NT2/D1 (cell line): ENCODE data around the gene ASCL2.

Source experiments
- DNase-seq: peaks from one replicate; pipeline ENCODE4 v3.0.0-alpha.2; 2011; ENCODE audit warnings: low read depth, low spot score
- H3K27me3 ChIP-seq: 2 replicates; pipeline ENCODE4 v1.6.0; 2011; ENCODE audit warnings: mild to moderate bottlenecking; ENCODE audit not compliant: insufficient read length, insufficient read depth
- H3K36me3 ChIP-seq: 2 replicates; pipeline ENCODE4 v1.6.1; 2011; ENCODE audit warnings: mild to moderate bottlenecking, low read length, mixed read lengths; ENCODE audit not compliant: insufficient read depth, insufficient read length
- H3K4me1 ChIP-seq: 2 replicates; pipeline ENCODE4 v1.5.1; 2011; ENCODE audit not compliant: insufficient read depth, insufficient read length
- H3K4me3 ChIP-seq: 2 replicates; pipeline ENCODE4 v1.5.1; 2011; ENCODE audit warnings: low read depth; ENCODE audit not compliant: insufficient read length
- H3K9ac ChIP-seq: 2 replicates; pipeline ENCODE4 v1.6.0; 2011; ENCODE audit warnings: low read depth; ENCODE audit not compliant: insufficient read length
- H3K9me3 ChIP-seq: 2 replicates; pipeline ENCODE4 v1.5.1; 2011; ENCODE audit warnings: mild to moderate bottlenecking, low read length; ENCODE audit not compliant: insufficient read depth
- SUZ12 ChIP-seq: IDR thresholded peaks from 2 replicates; pipeline ENCODE4 v1.6.1; 2011; ENCODE audit not compliant: insufficient read length, insufficient read depth; ENCODE audit errors: extremely low read depth
- YY1 ChIP-seq: IDR thresholded peaks from 2 replicates; pipeline ENCODE4 v1.6.1; 2011; ENCODE audit not compliant: insufficient read length, insufficient read depth
- ZNF274 ChIP-seq: IDR thresholded peaks from 2 replicates; pipeline ENCODE4 v1.6.1; 2011; ENCODE audit warnings: mild to moderate bottlenecking, low read depth, low read length

The ASCL2 gene

GRCh38 chr11:2272946-2273280 is 2.5 kb upstream of the ASCL2 start:
- H3K4me3 ChIP-seq: no peak overlapping the region
- no peak overlapping the region for H3K9ac ChIP-seq
- no peaks in the 10 kb centered on the region for H3K36me3 ChIP-seq
- no peak for DNase-seq
- H3K9me3 ChIP-seq: peaks cover 4% of the 10 kb centered on the region; the same call in 1 of the 2 replicates
- peaks cover 32% of the 10 kb centered on the region for H3K27me3 ChIP-seq
- TF ChIP-seq YY1: no peak
- TF ChIP-seq SUZ12: no peak
- TF ChIP-seq ZNF274: no peak
- peaks cover 12% of the 10 kb centered on the region for H3K4me1 ChIP-seq

GRCh38 chr11:2272228-2272945 is 2.0 kb upstream of the ASCL2 start:
- TF ChIP-seq ZNF274 (no peak), SUZ12 (no peak), YY1 (no peak)
- H3K4me3 ChIP-seq: no peak overlapping the region
- no peaks in the 10 kb centered on the region for H3K36me3 ChIP-seq
- H3K9me3 ChIP-seq: peaks cover 4% of the 10 kb centered on the region; the same call in 1 of the 2 replicates
- H3K9ac ChIP-seq: no peak overlapping the region
- DNase-seq: no peak
- H3K4me1 ChIP-seq: peaks cover 17% of the 10 kb centered on the region
- H3K27me3 ChIP-seq: peaks cover 32% of the 10 kb centered on the region

GRCh38 chr11:2271327-2272227 is 1.2 kb upstream of the ASCL2 start:
- Histone ChIP-seq H3K9ac (no peak overlapping the region), H3K4me3 (no peak overlapping the region), H3K36me3 (peaks cover 2% of the 10 kb centered on the region), H3K9me3 (peaks cover 4% of the 10 kb centered on the region; the same call in 1 of the 2 replicates), H3K4me1 (peaks cover 18% of the 10 kb centered on the region), H3K27me3 (peaks cover 32% of the 10 kb centered on the region)
- TF ChIP-seq ZNF274 (no peak), SUZ12 (no peak), YY1 (no peak)
- DNase-seq: no peak

- H3K4me1 ChIP-seq: peaks cover 18% of the 10 kb centered on the region
- peaks cover 2% of the 10 kb centered on the region for H3K36me3 ChIP-seq
- no peak overlapping the region for H3K4me3 ChIP-seq
- peaks cover 4% of the 10 kb centered on the region; the same call in 1 of the 2 replicates for H3K9me3 ChIP-seq
- no peak for TF ChIP-seq ZNF274
- TF ChIP-seq SUZ12: no peak
- TF ChIP-seq YY1: no peak
- peaks cover 32% of the 10 kb centered on the region for H3K27me3 ChIP-seq
- DNase-seq: no peak
- H3K9ac ChIP-seq: no peak overlapping the region
These were observed 614 bp upstream of the ASCL2 start for GRCh38 chr11:2271077-2271326.

- H3K36me3 ChIP-seq: peaks cover 2% of the 10 kb centered on the region
- peak overlapping the region; percentile 82 for H3K9ac ChIP-seq
- peak; percentile 46 for TF ChIP-seq SUZ12
- no peak for TF ChIP-seq YY1
- TF ChIP-seq ZNF274: no peak
- peaks cover 32% of the 10 kb centered on the region for H3K27me3 ChIP-seq
- H3K9me3 ChIP-seq: peaks cover 4% of the 10 kb centered on the region; the same call in 1 of the 2 replicates
- peaks cover 18% of the 10 kb centered on the region for H3K4me1 ChIP-seq
- DNase-seq: peak; percentile 67
- H3K4me3 ChIP-seq: peak overlapping the region; percentile 53
These were observed 627 bp downstream of the ASCL2 start for GRCh38 chr11:2269601-2270321.

- Histone ChIP-seq H3K9ac (peak overlapping the region; percentile 75), H3K36me3 (peaks cover 2% of the 10 kb centered on the region), H3K4me1 (peaks cover 18% of the 10 kb centered on the region), H3K4me3 (peak overlapping the region; percentile 53), H3K27me3 (peaks cover 32% of the 10 kb centered on the region), H3K9me3 (peaks cover 4% of the 10 kb centered on the region; the same call in 1 of the 2 replicates)
- TF ChIP-seq YY1: no peak
- no peak for TF ChIP-seq ZNF274
- TF ChIP-seq SUZ12: no peak
- DNase-seq: peak; percentile 33
These were observed 1.4 kb downstream of the ASCL2 start for GRCh38 chr11:2268729-2269600.
